Subcutaneous adipose tissue (tissue), 4 donors: ENCODE results near the gene GATA1. TPM values are rescaled to one million over a fixed set of nuclear protein-coding genes. Genes with fewer than 3 reads are reported as not detected.

Experiments used
- CTCF ChIP-seq: fragments of 450-650 bp; IDR thresholded peaks from one replicate; pipeline ENCODE4 v1.5.1; 2016; ENCODE audit warnings: low read depth, mild to moderate bottlenecking, control low read depth, antibody characterized with exemption, moderate library complexity
- small RNA-seq: library from RNA; depleted of rRNA; stranded (forward); fragments of <200 nt; gene quantifications from one replicate; pipeline ENCODE3, GENCODE V24; 2016
- total RNA-seq, 4 donors: library from RNA; depleted of rRNA; stranded (reverse); fragments of >200 nt; gene quantifications; one replicate each; pipeline ENCODE4 v1.1.0, GENCODE V29; 2016

Gene GATA1
- total RNA-seq, 4 donors from 2014 or later, result 0.34 to 0.44 TPM; not detected in 2

- no peak for TF ChIP-seq CTCF
Measured at GRCh38 chrX:48835524-48836329, 49.3 kb downstream of the GATA1 start, which contains the start of gene PCSK1N. Gene PCSK1N, minus strand, starts transcription at chrX:48835610. Its CDS starts 78 bp downstream, at chrX:48835532.

- no peak for TF ChIP-seq CTCF
Measured at GRCh38 chrX:48839686-48840085, 53.3 kb downstream of the GATA1 start.

Small RNA genes within 50 kb of the gene (small RNA-seq; reads per million reads assigned to genes)
- gene RNU6-29P, result not detected

Other genes with a start within 250 kb of the GATA1 start
- 10 to 100 TPM in 3 of 4 donors, 1 to 10 TPM in 1; 7.7 to 14.1 (median 11.8) TPM for gene TBC1D25, start 246.9 kb upstream of the GATA1 start, total RNA-seq
- 100 to 1,000 TPM; 255 to 303 (median 293) TPM for gene RBM3, start 212.1 kb upstream of the GATA1 start, total RNA-seq
- 100 to 1,000 TPM in 3 of 4 donors, 10 to 100 TPM in 1; 71.9 to 119 (median 105) TPM for gene WDR13, start 189.1 kb upstream of the GATA1 start, total RNA-seq
- 10 to 100 TPM in 3 of 4 donors, 1 to 10 TPM in 1; 7.9 to 27.9 (median 13.8) TPM for gene WAS, start 102.8 kb upstream of the GATA1 start, total RNA-seq
- gene SUV39H1, start 89.9 kb upstream of the GATA1 start, total RNA-seq, result 10 to 100 TPM in 1 of 4 donors, 1 to 10 TPM in 3; 2.7 to 15.4 (median 6.0) TPM
- gene GLOD5, start 24.8 kb upstream of the GATA1 start, total RNA-seq, result not detected
- 10 to 100 TPM; 24.9 to 74.6 (median 59.8) TPM for gene HDAC6, start 15.5 kb downstream of the GATA1 start, total RNA-seq
- not detected for gene ERAS, start 39.9 kb downstream of the GATA1 start, total RNA-seq
- under 1 TPM in 1 of 4 donors, not detected in 3; 0.44 TPM for gene PCSK1N, start 49.0 kb downstream of the GATA1 start, total RNA-seq
- 10 to 100 TPM; 14.3 to 27.3 (median 22.9) TPM for gene TIMM17B, start 111.2 kb downstream of the GATA1 start, total RNA-seq
- gene PQBP1, start 111.3 kb downstream of the GATA1 start, total RNA-seq, result 10 to 100 TPM; 41.9 to 53.9 (median 44.3) TPM
- 10 to 100 TPM in 2 of 4 donors, 1 to 10 TPM in 2; 6.6 to 13.9 (median 10.0) TPM for gene SLC35A2, start 125.1 kb downstream of the GATA1 start, total RNA-seq
- 10 to 100 TPM in 1 of 4 donors, 1 to 10 TPM in 3; 3.4 to 11.7 (median 5.5) TPM for gene PIM2, start 132.4 kb downstream of the GATA1 start, total RNA-seq
- gene OTUD5, start 171.0 kb downstream of the GATA1 start, total RNA-seq, result 10 to 100 TPM; 24.0 to 47.5 (median 29.9) TPM
- 1 to 10 TPM in 2 of 4 donors, under 1 TPM in 2; 0.49 to 1.7 (median 1.1) TPM for gene KCND1, start 185.3 kb downstream of the GATA1 start, total RNA-seq
- gene GRIPAP1, start 215.7 kb downstream of the GATA1 start, total RNA-seq, result 10 to 100 TPM; 20.7 to 46.3 (median 33.4) TPM